IMR-90 (cell line): ENCODE data around the gene CYP11A1. TPM values are rescaled to one million over a fixed set of nuclear protein-coding genes. Genes with fewer than 3 reads are reported as not detected.

Experiments
- ATAC-seq: fragments of 200-7000 bp; cut with Tn5 transposase; 2 replicates; pipeline ENCODE4 v1.9.1; 2020; ENCODE audit warnings: low read depth, mild to moderate bottlenecking, moderate library complexity
- BruUV-seq: library from RNA; stranded (reverse); fragments of 400-500 nt; replicated peaks from 2 replicates; lab custom pipeline; 2021; lab: Mats Ljungman, UMichigan
- CTCF ChIA-PET: fragments of 300-600 bp; formaldehyde crosslinking; extraction: SDS; loops from one replicate; lab custom pipeline; 2021; ENCODE audit warnings: antibody characterized with exemption; lab: Yijun Ruan, JAX
- POLR2A ChIA-PET: fragments of 300-600 bp; sonication (Branson Sonifier 250); formaldehyde crosslinking; loops from one replicate; lab custom pipeline; 2022; ENCODE audit warnings: antibody characterized with exemption; ENCODE audit not compliant: unreplicated experiment; lab: Charles Lee
- DNase-seq: peaks from one replicate; pipeline ENCODE4 v3.0.0; 2013
- H2AFZ ChIP-seq: replicated peaks from 2 replicates; pipeline ENCODE3; 2013; ENCODE audit warnings: low read length, mild to moderate bottlenecking; ENCODE audit not compliant: poor library complexity
- H2AK5ac ChIP-seq: 2 replicates; pipeline ENCODE4 v1.6.1; 2013; ENCODE audit warnings: low read depth, low read length, inconsistent platforms
- H2AK9ac ChIP-seq: replicated peaks from 2 replicates; pipeline ENCODE3; 2013; ENCODE audit warnings: mild to moderate bottlenecking, low read depth, low read length, moderate library complexity; ENCODE audit not compliant: poor library complexity
- H2BK120ac ChIP-seq: 2 replicates; pipeline ENCODE4 v1.6.1; 2013; ENCODE audit warnings: low read depth, low read length, inconsistent platforms
- H2BK15ac ChIP-seq: 3 replicates; pipeline ENCODE4 v1.6.1; 2013; ENCODE audit warnings: low read depth, low read length, inconsistent platforms
- H2BK20ac ChIP-seq: 2 replicates; pipeline ENCODE4 v1.6.1; 2013; ENCODE audit warnings: low read depth, mild to moderate bottlenecking, inconsistent platforms, low read length, moderate library complexity
- H2BK5ac ChIP-seq: 2 replicates; pipeline ENCODE4 v1.6.1; 2013; ENCODE audit warnings: mild to moderate bottlenecking, low read depth, low read length, inconsistent platforms; ENCODE audit not compliant: poor library complexity, severe bottlenecking
- H3K14ac ChIP-seq: replicated peaks from 2 replicates; pipeline ENCODE4 v1.6.1; 2013; ENCODE audit warnings: low read depth, low read length, inconsistent platforms
- H3K18ac ChIP-seq: 2 replicates; pipeline ENCODE4 v1.6.1; 2013; ENCODE audit warnings: low read depth, low read length, control low read depth
- H3K23ac ChIP-seq: 2 replicates; pipeline ENCODE4 v1.6.1; 2013; ENCODE audit warnings: low read depth, low read length, inconsistent platforms
- H3K27ac ChIP-seq: 2 replicates; pipeline ENCODE4 v1.5.1; 2013; ENCODE audit warnings: mild to moderate bottlenecking, control low read depth, low read length; ENCODE audit not compliant: insufficient read depth
- H3K27me3 ChIP-seq: 2 replicates; pipeline ENCODE4 v1.6.1; 2013; ENCODE audit warnings: low read length; ENCODE audit not compliant: control insufficient read depth, insufficient read depth
- H3K36me3 ChIP-seq: 2 replicates; pipeline ENCODE4 v1.6.1; 2013; ENCODE audit warnings: low read length, mixed read lengths; ENCODE audit not compliant: control insufficient read depth, insufficient read depth
- H3K4ac ChIP-seq: 2 replicates; pipeline ENCODE4 v1.6.1; 2013; ENCODE audit warnings: low read depth, low read length, inconsistent platforms
- H3K4me1 ChIP-seq: 2 replicates; pipeline ENCODE4 v1.6.1; 2013; ENCODE audit warnings: low read length, mixed read lengths; ENCODE audit not compliant: control insufficient read depth, insufficient read depth
- H3K4me2 ChIP-seq: 2 replicates; pipeline ENCODE4 v1.6.1; 2013; ENCODE audit warnings: low read depth, mild to moderate bottlenecking, control low read depth, low read length, moderate library complexity
- H3K4me3 ChIP-seq: 2 replicates; pipeline ENCODE4 v1.5.1; 2013; ENCODE audit warnings: low read depth, mild to moderate bottlenecking, control low read depth, low read length, moderate library complexity; ENCODE audit not compliant: insufficient read depth
- H3K56ac ChIP-seq: 2 replicates; pipeline ENCODE4 v1.6.1; 2013; ENCODE audit warnings: low read length, inconsistent platforms; ENCODE audit not compliant: insufficient read depth; ENCODE audit errors: extremely low read depth
- H3K79me1 ChIP-seq, 2 experiments: 2 replicates each; pipeline ENCODE4 v1.6.1; 2013; ENCODE audit warnings: low read length in 2 of 2, inconsistent platforms in 1 of 2, low read depth in 1 of 2
- H3K9ac ChIP-seq: 2 replicates; pipeline ENCODE4 v1.6.1; 2013; ENCODE audit warnings: low read depth, low read length, control low read depth
- H3K9me1 ChIP-seq: 2 replicates; pipeline ENCODE4 v1.6.1; 2013; ENCODE audit warnings: low read length, inconsistent platforms; ENCODE audit not compliant: insufficient read depth
- H3K9me3 ChIP-seq: 2 replicates; pipeline ENCODE4 v1.6.1; 2013; ENCODE audit warnings: low read length; ENCODE audit not compliant: control insufficient read depth, insufficient read depth
- H4K20me1 ChIP-seq: 2 replicates; pipeline ENCODE4 v1.6.1; 2013; ENCODE audit warnings: low read length, inconsistent platforms; ENCODE audit not compliant: insufficient read depth
- H4K5ac ChIP-seq: 2 replicates; pipeline ENCODE4 v1.6.1; 2013; ENCODE audit warnings: mild to moderate bottlenecking, low read depth, low read length, control low read depth
- H4K8ac ChIP-seq, 2 experiments: 2 replicates each; pipeline ENCODE4 v1.6.1; 2013; ENCODE audit warnings: low read depth in 2 of 2, low read length in 2 of 2, control low read depth in 1 of 2, inconsistent platforms in 1 of 2
- H4K91ac ChIP-seq: 2 replicates; pipeline ENCODE4 v1.6.1; 2013; ENCODE audit warnings: low read depth, low read length, inconsistent platforms; ENCODE audit not compliant: insufficient read depth
- BHLHE40 ChIP-seq: fragments of 150-350 bp; IDR thresholded peaks from 2 replicates; pipeline ENCODE4 v1.6.1; 2016; ENCODE audit warnings: mild to moderate bottlenecking, low read depth, low read length
- CEBPB ChIP-seq: IDR thresholded peaks from 2 replicates; pipeline ENCODE4 v1.6.1; 2012; ENCODE audit warnings: low read depth, low read length, improper control_type of control experiment
- CHD1 ChIP-seq: IDR thresholded peaks from 2 replicates; pipeline ENCODE4 v1.6.1; 2012; ENCODE audit warnings: low read depth, low read length, improper control_type of control experiment
- FOS ChIP-seq: fragments of 150-350 bp; IDR thresholded peaks from 2 replicates; pipeline ENCODE4 v1.6.1; 2016; ENCODE audit warnings: low read depth, low read length
- MAFK ChIP-seq: IDR thresholded peaks from 2 replicates; pipeline ENCODE4 v1.6.1; 2012; ENCODE audit warnings: low read depth, low read length, improper control_type of control experiment
- MAZ ChIP-seq: IDR thresholded peaks from 2 replicates; pipeline ENCODE4 v1.6.1; 2012; ENCODE audit warnings: low read depth, mild to moderate bottlenecking, low read length, improper control_type of control experiment, moderate library complexity, borderline replicate concordance
- NFE2L2 ChIP-seq: fragments of 150-350 bp; IDR thresholded peaks from 2 replicates; pipeline ENCODE4 v1.6.1; 2016; ENCODE audit warnings: low read depth, mild to moderate bottlenecking, low read length
- POLR2A ChIP-seq: IDR thresholded peaks from 2 replicates; pipeline ENCODE4 v1.6.1; 2012; ENCODE audit warnings: mild to moderate bottlenecking, low read depth, low read length
- RAD21 ChIP-seq: IDR thresholded peaks from 2 replicates; pipeline ENCODE4 v1.6.1; 2012; ENCODE audit warnings: low read length, improper control_type of control experiment
- RCOR1 ChIP-seq: IDR thresholded peaks from 2 replicates; pipeline ENCODE4 v1.6.1; 2012; ENCODE audit warnings: mild to moderate bottlenecking, low read length, improper control_type of control experiment; ENCODE audit not compliant: insufficient replicate concordance
- RFX5 ChIP-seq: IDR thresholded peaks from 2 replicates; pipeline ENCODE4 v1.8.0; 2012; ENCODE audit warnings: low read depth, mild to moderate bottlenecking, low read length, moderate library complexity
- SMC3 ChIP-seq: fragments of 150-350 bp; IDR thresholded peaks from 2 replicates; pipeline ENCODE4 v1.6.1; 2016; ENCODE audit warnings: low read depth, mild to moderate bottlenecking, antibody characterized with exemption, low read length, moderate library complexity
- WGBS, 2 experiments: methylation state at CpG; one replicate each; pipeline versions ENCODE4 v1.1.5 to v1.1.7; 2013; ENCODE audit warnings: missing lambda C conversion rate in 2 of 2; ENCODE audit not compliant: insufficient read length in 1 of 2; ENCODE audit errors: extremely low coverage in 2 of 2; 5-methylcytosine and 5-hydroxymethylcytosine counted together
- dilution Hi-C: fragments of 300-500 bp; cut with HindIII; formaldehyde crosslinking; loops from one replicate; pipeline ENCODE4 v1.14.3; 2018; ENCODE audit warnings: low sequenced_read_pairs; ENCODE audit not compliant: unreplicated experiment
- in situ Hi-C: fragments of 300-500 bp; cut with MboI; formaldehyde crosslinking; loops from 3 replicates; pipeline ENCODE4 v1.14.3; 2019; ENCODE audit warnings: low sequenced_read_pairs, inconsistent platforms, mixed read lengths
- intact Hi-C: fragments of 100-400 bp; cut with micrococcal nuclease; formaldehyde crosslinking; loops from 2 replicates; pipeline ENCODE4 v1.10.0; 2022
- polyA plus RNA-seq, 3 experiments: library from polyadenylated mRNA; depleted of rRNA; stranded (reverse); fragments of >200 nt; gene quantifications; 2 replicates each; pipeline ENCODE4 v1.2.3, GENCODE V29; 2012; ENCODE audit warnings: low replicate concordance in 1 of 3
- total RNA-seq: library from RNA; depleted of rRNA; stranded (reverse); fragments of >200 nt; gene quantifications from 2 replicates; pipeline ENCODE4 v1.2.3, GENCODE V29; 2012
- TF ChIP-seq, protein P1 (sequence below): fragments of 150-350 bp; IDR thresholded peaks from 2 replicates; pipeline ENCODE4 v1.6.1; 2016; ENCODE audit warnings: low read depth, mild to moderate bottlenecking, low read length, moderate library complexity, borderline replicate concordance
- TF ChIP-seq, protein P2 (sequence below): conservative IDR thresholded peaks from 2 replicates; pipeline ENCODE4 v1.5.1; 2012; ENCODE audit warnings: mild to moderate bottlenecking, low read depth, low read length, improper control_type of control experiment
- TF ChIP-seq, protein P3 (sequence below): fragments of 150-350 bp; IDR thresholded peaks from 2 replicates; pipeline ENCODE4 v1.6.1; 2017; ENCODE audit warnings: mild to moderate bottlenecking, antibody characterized with exemption, low read length, low read depth

CYP11A1 gene
- total and polyA plus RNA-seq, 2 of the 4 experiments (the other 2 are of a cell fraction): 0.18 to 0.50 TPM

DNA sequence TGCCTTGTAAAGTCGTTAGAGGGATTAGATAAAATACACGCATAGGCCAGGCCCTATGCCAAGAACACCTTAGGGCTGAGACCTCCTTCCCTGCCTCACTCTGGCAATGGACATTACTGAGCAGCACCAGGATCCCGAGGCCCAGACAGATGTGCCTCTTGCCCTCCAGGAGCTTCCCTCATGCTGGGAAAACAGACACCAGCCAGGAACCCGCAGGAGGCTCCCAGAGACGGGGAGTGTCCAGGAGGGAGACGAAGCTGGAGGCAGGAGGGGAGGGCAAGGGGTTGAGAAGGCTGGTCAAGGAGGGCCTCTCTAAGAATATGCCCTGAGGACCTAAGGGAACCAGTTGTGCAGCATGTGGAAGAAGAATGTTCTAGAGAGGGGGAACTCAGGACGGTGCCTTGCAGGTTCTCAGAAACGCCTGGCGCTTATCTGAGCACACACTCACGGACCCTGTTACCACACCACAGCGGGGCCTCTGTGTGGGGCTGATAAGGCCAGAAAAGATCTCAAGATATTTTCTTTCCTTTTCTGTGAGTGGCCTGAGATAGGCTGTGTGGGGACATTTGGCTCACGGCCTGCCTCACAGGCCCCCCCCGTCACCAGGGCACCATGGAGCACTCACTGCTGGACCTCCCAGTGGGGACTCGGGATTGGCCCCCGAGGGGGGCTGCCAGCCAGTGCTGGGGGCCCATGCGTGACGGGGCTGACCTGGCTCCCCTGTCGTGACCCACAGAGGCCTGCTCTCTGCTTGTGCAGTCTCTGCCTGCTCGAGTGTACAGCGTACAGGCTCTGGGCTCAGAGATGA is 22.0 kb upstream of the CYP11A1 start:
- ATAC-seq (no peak), DNase-seq (no peak)
- 55% methylated on average over 5 of the region's 20 CpGs; no CpG with 5 or more reads in 1 of the 2 experiments for WGBS, 2 experiments
- no peak overlapping the region for H3K14ac ChIP-seq
- no peak overlapping the region for H2BK5ac ChIP-seq
- intact Hi-C loops (no loop called here), in situ Hi-C loops (no loop called here), dilution Hi-C loops (no loop called here)
- H3K27ac ChIP-seq: no peak overlapping the region
- H2BK15ac ChIP-seq: no peak overlapping the region
- no peak overlapping the region for H3K18ac ChIP-seq
- peaks cover 9% of the 10 kb centered on the region for H3K4me1 ChIP-seq
- H2AFZ ChIP-seq: peak overlapping the region; percentile 8
- peak overlapping the region; percentile 4; the same call in 1 of the 2 replicates for H2AK5ac ChIP-seq
- no peak overlapping the region for H3K4me2 ChIP-seq
- no peak overlapping the region for H4K5ac ChIP-seq
- no peaks in the 10 kb centered on the region for H3K36me3 ChIP-seq
- H4K8ac ChIP-seq: no peak overlapping the region
- H4K91ac ChIP-seq: no peak overlapping the region
- H3K4ac ChIP-seq: 0 out of 2 replicates have a peak overlapping the region, but pooled peaks have one; percentile 19
- BruUV-seq: no TSS peak
- POLR2A ChIA-PET: no interaction called here
- no peaks in the 10 kb centered on the region for H3K9me3 ChIP-seq
- H3K23ac ChIP-seq: no peak overlapping the region
- no peak overlapping the region for H3K56ac ChIP-seq
- no peak overlapping the region for H3K9ac ChIP-seq
- H2AK9ac ChIP-seq: no peak overlapping the region
- no peak overlapping the region for H3K4me3 ChIP-seq
- peak overlapping the region; percentile 66; the same call in 1 of the 2 replicates for H2BK120ac ChIP-seq
- H3K9me1 ChIP-seq: peaks cover 21% of the 10 kb centered on the region
- no peak overlapping the region for H2BK20ac ChIP-seq
- no peaks in the 10 kb centered on the region; a peak in 1 of 4 replicates for H3K79me1 ChIP-seq
- H3K27me3 ChIP-seq: no peaks in the 10 kb centered on the region
- CTCF ChIA-PET: no interaction called here
- H4K20me1 ChIP-seq: no peaks in the 10 kb centered on the region
- TF ChIP-seq RCOR1: no peak
- TF ChIP-seq NFE2L2: no peak
- no peak for TF ChIP-seq RAD21
- no peak for TF ChIP-seq MAFK
- TF ChIP-seq CHD1: no peak
- TF ChIP-seq, protein P1, sequence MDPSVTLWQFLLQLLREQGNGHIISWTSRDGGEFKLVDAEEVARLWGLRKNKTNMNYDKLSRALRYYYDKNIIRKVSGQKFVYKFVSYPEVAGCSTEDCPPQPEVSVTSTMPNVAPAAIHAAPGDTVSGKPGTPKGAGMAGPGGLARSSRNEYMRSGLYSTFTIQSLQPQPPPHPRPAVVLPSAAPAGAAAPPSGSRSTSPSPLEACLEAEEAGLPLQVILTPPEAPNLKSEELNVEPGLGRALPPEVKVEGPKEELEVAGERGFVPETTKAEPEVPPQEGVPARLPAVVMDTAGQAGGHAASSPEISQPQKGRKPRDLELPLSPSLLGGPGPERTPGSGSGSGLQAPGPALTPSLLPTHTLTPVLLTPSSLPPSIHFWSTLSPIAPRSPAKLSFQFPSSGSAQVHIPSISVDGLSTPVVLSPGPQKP: no peak
- no peak for TF ChIP-seq BHLHE40
- no peak for TF ChIP-seq MAZ
- no peak for TF ChIP-seq RFX5
- TF ChIP-seq POLR2A: no peak
- no peak for TF ChIP-seq SMC3
- TF ChIP-seq, protein P2, sequence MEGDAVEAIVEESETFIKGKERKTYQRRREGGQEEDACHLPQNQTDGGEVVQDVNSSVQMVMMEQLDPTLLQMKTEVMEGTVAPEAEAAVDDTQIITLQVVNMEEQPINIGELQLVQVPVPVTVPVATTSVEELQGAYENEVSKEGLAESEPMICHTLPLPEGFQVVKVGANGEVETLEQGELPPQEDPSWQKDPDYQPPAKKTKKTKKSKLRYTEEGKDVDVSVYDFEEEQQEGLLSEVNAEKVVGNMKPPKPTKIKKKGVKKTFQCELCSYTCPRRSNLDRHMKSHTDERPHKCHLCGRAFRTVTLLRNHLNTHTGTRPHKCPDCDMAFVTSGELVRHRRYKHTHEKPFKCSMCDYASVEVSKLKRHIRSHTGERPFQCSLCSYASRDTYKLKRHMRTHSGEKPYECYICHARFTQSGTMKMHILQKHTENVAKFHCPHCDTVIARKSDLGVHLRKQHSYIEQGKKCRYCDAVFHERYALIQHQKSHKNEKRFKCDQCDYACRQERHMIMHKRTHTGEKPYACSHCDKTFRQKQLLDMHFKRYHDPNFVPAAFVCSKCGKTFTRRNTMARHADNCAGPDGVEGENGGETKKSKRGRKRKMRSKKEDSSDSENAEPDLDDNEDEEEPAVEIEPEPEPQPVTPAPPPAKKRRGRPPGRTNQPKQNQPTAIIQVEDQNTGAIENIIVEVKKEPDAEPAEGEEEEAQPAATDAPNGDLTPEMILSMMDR: no peak
- TF ChIP-seq, protein P3, sequence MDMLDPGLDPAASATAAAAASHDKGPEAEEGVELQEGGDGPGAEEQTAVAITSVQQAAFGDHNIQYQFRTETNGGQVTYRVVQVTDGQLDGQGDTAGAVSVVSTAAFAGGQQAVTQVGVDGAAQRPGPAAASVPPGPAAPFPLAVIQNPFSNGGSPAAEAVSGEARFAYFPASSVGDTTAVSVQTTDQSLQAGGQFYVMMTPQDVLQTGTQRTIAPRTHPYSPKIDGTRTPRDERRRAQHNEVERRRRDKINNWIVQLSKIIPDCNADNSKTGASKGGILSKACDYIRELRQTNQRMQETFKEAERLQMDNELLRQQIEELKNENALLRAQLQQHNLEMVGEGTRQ: no peak
- TF ChIP-seq FOS: no peak
- no peak for TF ChIP-seq CEBPB
